GM19397 (cell line): Measurements from ENCODE around the gene CC2D1A.
"Not testable (repeated sequence)": the region's sequence is repeated elsewhere in the genome, so short reads cannot be mapped to it uniquely, and the experiment has no call there.

Experiments
- ATAC-seq: cut with Tn5 transposase; IDR thresholded peaks from one replicate; pipeline ENCODE4 v1.9.1; 2021; ENCODE audit warnings: mild to moderate bottlenecking, moderate library complexity; ENCODE audit not compliant: unreplicated experiment

The CC2D1A gene

GRCh38 chr19:13959962-13960862, 54.2 kb downstream of the CC2D1A start:
- no peak for ATAC-seq

GRCh38 chr19:13960863-13961784, 55.1 kb downstream of the CC2D1A start:
- ATAC-seq = no peak

- ATAC-seq = no peak
Observed at GRCh38 chr19:13961826-13962698, 56.1 kb downstream of the CC2D1A start.

- ATAC-seq = no peak
Observed at GRCh38 chr19:13962699-13963602, 57.0 kb downstream of the CC2D1A start.

- no peak for ATAC-seq
Observed at GRCh38 chr19:13963603-13964105, 57.7 kb downstream of the CC2D1A start.

GRCh38 chr19:13964776-13965175, 58.8 kb downstream of the CC2D1A start:
- no peak for ATAC-seq

GRCh38 chr19:13965377-13965896, 59.4 kb downstream of the CC2D1A start:
- no peak for ATAC-seq

- ATAC-seq = no peak
Observed at GRCh38 chr19:13965926-13966683, 60.1 kb downstream of the CC2D1A start.

GRCh38 chr19:13966684-13967128, 60.7 kb downstream of the CC2D1A start:
- no peak for ATAC-seq

GRCh38 chr19:13967206-13967605, 61.2 kb downstream of the CC2D1A start:
- ATAC-seq = not testable (repeated sequence)

GRCh38 chr19:13968383-13968935, 62.5 kb downstream of the CC2D1A start:
- no peak for ATAC-seq

GRCh38 chr19:13968999-13969398, 63.0 kb downstream of the CC2D1A start:
- ATAC-seq = no peak

- ATAC-seq = no peak
Observed at GRCh38 chr19:13969897-13970296, 63.9 kb downstream of the CC2D1A start.

- not testable (repeated sequence) for ATAC-seq
Observed at GRCh38 chr19:13971868-13972267, 65.9 kb downstream of the CC2D1A start.

GRCh38 chr19:13972368-13973155, 66.6 kb downstream of the CC2D1A start:
- ATAC-seq = no peak

- not testable (repeated sequence) for ATAC-seq
Observed at GRCh38 chr19:13973479-13973878, 67.5 kb downstream of the CC2D1A start.

- no peak for ATAC-seq
Observed at GRCh38 chr19:13974073-13974472, 68.1 kb downstream of the CC2D1A start.
